Stomach (tissue), 9 donors: ENCODE measurements around the gene SLC35F5. TPM values are rescaled to one million over a fixed set of nuclear protein-coding genes. Genes with fewer than 3 reads are reported as not detected.

Experiments
- DNase-seq, 2 donors: peaks; one replicate each; pipeline versions ENCODE4 v3.0.0 to v3.0.0-alpha.2; 2013 to 2019
- H3K27ac ChIP-seq, 5 donors: fragments of 200-600 bp in 4 of 5; sonication (generic) in 4 of 5; one replicate each; pipeline ENCODE4 v1.5.1; 2013 to 2019; ENCODE audit warnings: mild to moderate bottlenecking in 1 of 5, moderate library complexity in 1 of 5
- H3K27me3 ChIP-seq, 3 donors: fragments of 200-600 bp; sonication (generic); one replicate each; pipeline ENCODE4 v1.5.1; 2017 to 2019; ENCODE audit warnings: mixed run types in 1 of 3
- H3K36me3 ChIP-seq, 4 donors: fragments of 200-600 bp; sonication (generic); 1 replicate in 3 of 4; 2 replicates in 1 of 4; pipeline ENCODE4 v1.5.1; 2016 to 2019
- H3K4me1 ChIP-seq, 4 donors: fragments of 200-600 bp; sonication (generic); one replicate each; pipeline ENCODE4 v1.5.1; 2016 to 2019
- H3K4me3 ChIP-seq, 4 donors: fragments of 200-600 bp; sonication (generic) in 3 of 4; one replicate each; pipeline ENCODE4 v1.5.1; 2016 to 2019; ENCODE audit warnings: mild to moderate bottlenecking in 1 of 4
- H3K9me3 ChIP-seq, 4 donors: fragments of 200-600 bp; sonication (generic); one replicate each; pipeline ENCODE4 v1.5.1; 2016 to 2019
- CTCF ChIP-seq, 7 experiments: fragments of 450-650 bp in 4 of 7; fragments of 200-600 bp in 3 of 7; sonication (generic) in 3 of 7; IDR thresholded peaks; one replicate each; pipeline ENCODE4 v1.5.1; 2016 to 2019; ENCODE audit warnings: antibody characterized with exemption in 7 of 7, control low read depth in 2 of 7, mild to moderate bottlenecking in 1 of 7
- EP300 ChIP-seq: sonication (generic); formaldehyde crosslinking; IDR thresholded peaks from one replicate; pipeline ENCODE4 v1.6.1; 2017; ENCODE audit warnings: antibody characterized with exemption
- POLR2A ChIP-seq, 4 donors: fragments of 450-650 bp; IDR thresholded peaks; one replicate each; pipeline ENCODE4 v1.6.1; 2016; ENCODE audit warnings: antibody characterized with exemption in 4 of 4, control low read depth in 2 of 4, mild to moderate bottlenecking in 1 of 4, moderate library complexity in 1 of 4
- POLR2AphosphoS5 ChIP-seq, 3 donors: sonication (generic); formaldehyde crosslinking; IDR thresholded peaks; one replicate each; pipeline ENCODE4 v1.6.1; 2016; ENCODE audit warnings: antibody characterized with exemption in 3 of 3
- WGBS, 5 donors: extraction: QIAGEN DNeasy Blood & Tissue Kit in 3 of 5; methylation state at CpG; one replicate each; pipeline versions ENCODE4 v1.1.5 to v1.1.7; 2013 to 2018; 5-methylcytosine and 5-hydroxymethylcytosine counted together
- intact Hi-C: fragments of 100-400 bp; cut with DNase I; formaldehyde crosslinking; loops from one replicate; pipeline ENCODE4 v1.15.1; 2023; ENCODE audit warnings: low total_unique reads
- polyA plus RNA-seq, 3 donors: library from polyadenylated mRNA; stranded (reverse); fragments of 200-250 nt; gene quantifications; one replicate each; pipeline ENCODE4 v1.2.3, GENCODE V29; 2013
- total RNA-seq, 5 donors: library from RNA; depleted of rRNA; stranded (reverse); fragments of >200 nt; gene quantifications; one replicate each; pipeline versions ENCODE4 v1.1.0 to v1.2.3, GENCODE V29; 2014 to 2016
- donor health status: healthy with polysubstance abuse.
- donor health status: Bipolar disorder and iron deficiency.
- donor health status: healthy.

SLC35F5 gene
- total and polyA plus RNA-seq, 8 donors, result 8.7 to 399 (median 94.7) TPM

GRCh38 chr2:113720167-113720566 is 36.3 kb downstream of the SLC35F5 start:
- TF ChIP-seq EP300 (no peak), CTCF (IDR thresholded peaks at IDR 0.05) (peak in 1 of 7 experiments; percentile 27), POLR2A (IDR thresholded peaks at IDR 0.05) (no peak)
- intact Hi-C loops, result no loop called here
- peak in 1 of 2 donors; percentile 19 for DNase-seq
- no peaks in the 10 kb centered on the region for H3K9me3 ChIP-seq
- H3K4me1 ChIP-seq, result no peaks in the 10 kb centered on the region
- no peaks in the 10 kb centered on the region for H3K27me3 ChIP-seq
- H3K27ac ChIP-seq, result no peak overlapping the region
- no peak overlapping the region for H3K4me3 ChIP-seq
- peaks cover 16 to 83% (median 72%) of the 10 kb centered on the region in 4 donors for H3K36me3 ChIP-seq
- WGBS, 5 donors, result 59 to 65% (median 61%) methylated on average over 3 of the region's 3 CpGs

- intact Hi-C loops, result no loop called here
- no peak for DNase-seq
- Histone ChIP-seq H3K9me3 (no peaks in the 10 kb centered on the region), H3K4me1 (no peaks in the 10 kb centered on the region), H3K27me3 (no peaks in the 10 kb centered on the region), H3K4me3 (no peak overlapping the region), H3K27ac (no peak overlapping the region), H3K36me3 (peaks cover 8 to 74% (median 70%) of the 10 kb centered on the region in 4 donors)
- TF ChIP-seq EP300 (no peak), POLR2AphosphoS5 (IDR thresholded peaks at IDR 0.05) (no peak), POLR2A (IDR thresholded peaks at IDR 0.05) (no peak), CTCF (IDR thresholded peaks at IDR 0.05) (no peak)
- 76 to 87% (median 81%) methylated on average over 3 of the region's 3 CpGs for WGBS, 5 donors
These were observed 40.2 kb downstream of the SLC35F5 start for GRCh38 chr2:113716291-113716690.

DNA sequence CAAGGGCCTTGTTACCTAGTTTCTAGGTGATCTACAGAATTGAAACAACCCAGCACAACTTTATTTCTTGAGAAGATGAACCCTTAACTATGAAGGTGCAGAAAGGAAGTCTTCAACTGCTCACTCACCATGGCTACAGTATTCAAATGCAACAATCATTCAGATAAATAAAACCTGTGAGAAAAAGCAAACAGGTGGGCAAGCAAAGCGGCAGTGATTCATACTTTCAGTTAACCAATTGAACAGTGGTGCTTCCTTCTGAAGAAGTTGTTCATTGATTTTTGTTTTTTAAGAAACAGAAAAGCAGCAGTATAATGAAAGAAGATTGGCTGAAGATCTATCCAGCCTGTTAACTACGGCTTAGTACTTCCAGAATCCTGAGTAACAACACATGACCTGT is 43.5 kb downstream of the SLC35F5 start:
- 91 to 100% (median 91%) methylated on average over 2 of the region's 2 CpGs for WGBS, 5 donors
- H3K36me3 ChIP-seq, result peaks cover 4 to 68% (median 52%) of the 10 kb centered on the region in 4 donors

GRCh38 chr2:113711851-113712250 is 44.6 kb downstream of the SLC35F5 start:
- 90 to 99% (median 93%) methylated on average over 1 of the region's 1 CpG for WGBS, 5 donors
- Histone ChIP-seq H3K27ac (no peak overlapping the region), H3K4me3 (no peak overlapping the region), H3K4me1 (peaks cover 0 to 9% (median 0%) of the 10 kb centered on the region in 4 donors), H3K27me3 (no peaks in the 10 kb centered on the region), H3K36me3 (peaks cover 2 to 58% (median 44%) of the 10 kb centered on the region in 4 donors), H3K9me3 (no peaks in the 10 kb centered on the region)
- no peak for DNase-seq
- intact Hi-C loops, result no loop called here
- TF ChIP-seq CTCF (IDR thresholded peaks at IDR 0.05), result no peak
- TF ChIP-seq EP300, result no peak
- no peak for TF ChIP-seq POLR2A (IDR thresholded peaks at IDR 0.05)
- no peak for TF ChIP-seq POLR2AphosphoS5 (IDR thresholded peaks at IDR 0.05)

More for the DNA sequence above, 43.5 kb downstream of the SLC35F5 start:
- no peak overlapping the region for H3K27ac ChIP-seq
- intact Hi-C loops, result no loop called here
- no peaks in the 10 kb centered on the region for H3K4me1 ChIP-seq
- no peaks in the 10 kb centered on the region for H3K27me3 ChIP-seq
- no peak for TF ChIP-seq CTCF (IDR thresholded peaks at IDR 0.05)
- no peaks in the 10 kb centered on the region for H3K9me3 ChIP-seq
- no peak overlapping the region for H3K4me3 ChIP-seq
- DNase-seq, result no peak
